Liver (tissue), 9 donors: ENCODE data around the gene BICDL1. TPM values are rescaled to one million over a fixed set of nuclear protein-coding genes. Genes with fewer than 3 reads are reported as not detected.

Source experiments
- DNase-seq: peaks from one replicate; pipeline ENCODE4 v3.0.0-alpha.2; 2017; ENCODE audit warnings: low spot score
- H3K27ac ChIP-seq, 2 donors: one replicate each; pipeline ENCODE4 v1.7.0; 2013; ENCODE audit warnings: inconsistent platforms in 2 of 2, low read length in 2 of 2, control low read depth in 1 of 2, low read depth in 1 of 2, mild to moderate bottlenecking in 1 of 2
- H3K27me3 ChIP-seq, 4 donors: one replicate each; pipeline versions ENCODE4 v1.6.1 to v1.7.0; 2013; ENCODE audit warnings: low read length in 3 of 4, inconsistent platforms in 1 of 4, mild to moderate bottlenecking in 1 of 4, moderate library complexity in 1 of 4; ENCODE audit not compliant: control insufficient read depth in 4 of 4, insufficient read depth in 4 of 4
- H3K36me3 ChIP-seq, 4 donors: one replicate each; pipeline versions ENCODE4 v1.6.1 to v1.7.0; 2013; ENCODE audit warnings: low read length in 3 of 4, mild to moderate bottlenecking in 3 of 4, low read depth in 1 of 4, moderate library complexity in 1 of 4; ENCODE audit not compliant: control insufficient read depth in 4 of 4, insufficient read depth in 3 of 4
- H3K4me1 ChIP-seq, 4 donors: one replicate each; pipeline versions ENCODE4 v1.6.1 to v1.7.0; 2013; ENCODE audit warnings: low read length in 3 of 4, mild to moderate bottlenecking in 3 of 4, moderate library complexity in 1 of 4; ENCODE audit not compliant: control insufficient read depth in 4 of 4, insufficient read depth in 4 of 4
- H3K4me3 ChIP-seq, 3 donors: one replicate each; pipeline versions ENCODE4 v1.6.1 to v1.7.0; 2013; ENCODE audit warnings: low read length in 3 of 3, control low read depth in 1 of 3, low read depth in 1 of 3, mild to moderate bottlenecking in 1 of 3
- H3K9ac ChIP-seq, 2 donors: one replicate each; pipeline ENCODE4 v1.7.0; 2013; ENCODE audit warnings: low read length in 2 of 2, mild to moderate bottlenecking in 2 of 2, moderate library complexity in 2 of 2, control low read depth in 1 of 2, low read depth in 1 of 2
- H3K9me3 ChIP-seq, 4 donors: one replicate each; pipeline versions ENCODE4 v1.6.1 to v1.7.0; 2013; ENCODE audit warnings: low read length in 3 of 4; ENCODE audit not compliant: control insufficient read depth in 4 of 4
- EGR1 ChIP-seq, 2 donors: IDR thresholded peaks; 2 replicates each; pipeline ENCODE4 v1.6.1; 2016 to 2018; ENCODE audit warnings: antibody characterized with exemption in 2 of 2, low read depth in 2 of 2
- FOXA2 ChIP-seq: IDR thresholded peaks from 2 replicates; pipeline ENCODE4 v1.6.1; 2016; ENCODE audit warnings: antibody characterized with exemption
- GABPA ChIP-seq, 2 donors: IDR thresholded peaks in 1 of 2; conservative IDR thresholded peaks in 1 of 2; 2 replicates each; pipeline ENCODE4 v1.6.1; 2016; ENCODE audit warnings: antibody characterized with exemption in 2 of 2, mild to moderate bottlenecking in 1 of 2, moderate library complexity in 1 of 2
- HNF4A ChIP-seq, 2 donors: conservative IDR thresholded peaks; 2 replicates each; pipeline ENCODE4 v1.6.1; 2016; ENCODE audit warnings: antibody characterized with exemption in 2 of 2, mild to moderate bottlenecking in 2 of 2
- HNF4G ChIP-seq: IDR thresholded peaks from 2 replicates; pipeline ENCODE4 v1.6.1; 2016; ENCODE audit warnings: antibody characterized with exemption
- JUND ChIP-seq, 2 donors: IDR thresholded peaks; 2 replicates each; pipeline ENCODE4 v1.6.1; 2016; ENCODE audit warnings: antibody characterized with exemption in 2 of 2
- MAX ChIP-seq: IDR thresholded peaks from 2 replicates; pipeline ENCODE4 v1.6.1; 2016; ENCODE audit warnings: antibody characterized with exemption
- RAD21 ChIP-seq, 2 donors: IDR thresholded peaks; 2 replicates each; pipeline ENCODE4 v1.6.1; 2016; ENCODE audit warnings: antibody characterized with exemption in 2 of 2, mild to moderate bottlenecking in 2 of 2
- REST ChIP-seq: IDR thresholded peaks from 2 replicates; pipeline ENCODE4 v1.6.1; 2016; ENCODE audit warnings: antibody characterized with exemption, mild to moderate bottlenecking
- RXRA ChIP-seq, 2 donors: IDR thresholded peaks; 2 replicates each; pipeline ENCODE4 v1.6.1; 2017 to 2018; ENCODE audit warnings: antibody characterized with exemption in 2 of 2, mild to moderate bottlenecking in 1 of 2
- SP1 ChIP-seq: IDR thresholded peaks from 2 replicates; pipeline ENCODE4 v1.6.1; 2018; ENCODE audit warnings: antibody characterized with exemption, mild to moderate bottlenecking
- YY1 ChIP-seq: IDR thresholded peaks from 2 replicates; pipeline ENCODE4 v1.6.1; 2016; ENCODE audit warnings: antibody characterized with exemption, mild to moderate bottlenecking
- WGBS: extraction: QIAGEN DNeasy Blood & Tissue Kit; methylation state at CpG from one replicate; pipeline ENCODE4 v1.1.7; 2013; 5-methylcytosine and 5-hydroxymethylcytosine counted together
- polyA plus RNA-seq, 2 donors: library from polyadenylated mRNA; stranded (reverse) in 1 of 2; unstranded in 1 of 2; fragments of 200-250 nt in 1 of 2; fragments of >200 nt in 1 of 2; fragmentation: Nextera tagmentation in 1 of 2; extraction: Ambion mirVana in 1 of 2; gene quantifications; one replicate each; pipeline versions ENCODE4 v1.2.1 to v1.2.3, GENCODE V29; 2013 to 2015
- total RNA-seq, 2 donors: library from RNA; depleted of rRNA; stranded (reverse); fragments of >200 nt; gene quantifications; one replicate each; pipeline ENCODE4 v1.2.3, GENCODE V29; 2014
- TF ChIP-seq, protein P1 (sequence below): IDR thresholded peaks from 2 replicates; pipeline ENCODE4 v1.6.1; 2016; ENCODE audit warnings: antibody characterized with exemption
- TF ChIP-seq, protein P2 (sequence below): fragments of 150-350 bp; IDR thresholded peaks from 2 replicates; pipeline ENCODE4 v1.5.1; 2017; ENCODE audit warnings: improper control_type of control experiment, low read depth, low read length; ENCODE audit not compliant: missing input control
- TF ChIP-seq, protein P3 (sequence below): IDR thresholded peaks from 2 replicates; pipeline ENCODE4 v1.6.1; 2016; ENCODE audit warnings: antibody characterized with exemption
- donor health status: healthy.
- donor health status: healthy.
- donor health status: healthy.
- donor health status: healthy.
- donor health status: healthy.

Gene BICDL1
- total and polyA plus RNA-seq, 4 donors = 0.65 to 3.8 (median 2.3) TPM

DNA sequence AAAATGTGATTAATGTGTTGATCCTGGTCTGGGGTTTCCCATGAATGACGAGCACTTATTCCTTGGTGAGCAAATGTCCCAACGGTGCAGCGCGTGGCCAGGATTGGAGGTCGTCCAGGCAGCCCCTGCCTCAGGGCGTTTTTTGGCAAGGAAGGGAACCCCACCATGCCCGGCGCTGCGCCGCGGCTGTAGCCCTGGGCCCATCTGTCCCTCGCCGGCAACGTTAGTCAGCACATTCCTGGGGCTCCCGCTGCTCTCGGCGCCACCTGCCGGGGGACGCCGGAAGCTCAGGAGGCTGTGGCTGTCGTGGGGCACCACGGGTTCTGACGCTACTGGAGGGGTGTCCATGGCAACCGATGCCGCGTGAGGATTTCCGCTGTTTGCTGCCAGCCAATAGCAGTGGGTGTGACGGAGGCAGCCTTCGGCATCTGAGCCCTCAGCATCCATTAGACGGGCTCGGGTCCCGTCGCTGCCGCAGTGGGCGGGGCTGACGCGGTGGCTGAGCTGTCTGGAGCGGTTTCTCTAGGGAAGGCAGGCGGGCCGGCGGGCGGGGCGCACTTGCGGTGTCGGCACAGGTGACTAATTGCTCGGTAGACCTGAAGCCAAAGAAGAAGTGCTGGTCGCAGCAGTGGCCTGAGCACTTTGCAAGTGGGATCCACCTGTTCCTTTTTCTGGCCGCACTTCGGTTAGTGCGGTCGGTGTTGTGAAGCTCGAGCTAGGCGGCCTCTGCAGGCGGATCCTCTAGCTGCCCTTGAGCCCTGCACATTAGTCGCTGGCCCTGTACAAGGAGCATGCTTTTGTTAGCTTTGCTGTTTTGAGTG lies 98.0 kb downstream of the BICDL1 start:
- DNase-seq = peak; percentile 96
- peaks cover 0 to 13% (median 9%) of the 10 kb centered on the region in 4 donors for H3K4me1 ChIP-seq
- H3K27me3 ChIP-seq = no peaks in the 10 kb centered on the region
- H3K36me3 ChIP-seq = no peaks in the 10 kb centered on the region
- H3K4me3 ChIP-seq = peak overlapping the region in 2 of 3 donors; percentile 35 to 58
- under 1% methylated on average over 55 of the region's 55 CpGs for WGBS
- H3K9me3 ChIP-seq = no peaks in the 10 kb centered on the region
- H3K9ac ChIP-seq = peak overlapping the region; percentile 12 to 67
- TF ChIP-seq RAD21 (IDR thresholded peaks at IDR 0.05) (peak; percentile 93 to 94), SP1 (peak; percentile 98), FOXA2 (peak; percentile 29), GABPA (IDR thresholded peaks at IDR 0.05 in 1 of 2, conservative IDR thresholded peaks at IDR 0.05 in 1 of 2) (peak in 1 of 2 donors; percentile 75), REST (peak; percentile 93), HNF4A (conservative IDR thresholded peaks at IDR 0.05) (peak; percentile 17 to 68), HNF4G (peak; percentile 38), EGR1 (IDR thresholded peaks at IDR 0.05; ENCODE audit: low read depth in 2 of 2) (peak in 1 of 2 donors; percentile 53), YY1 (peak; percentile 94), JUND (IDR thresholded peaks at IDR 0.05) (peak; percentile 40 to 52), RXRA (IDR thresholded peaks at IDR 0.05) (peak; percentile 25 to 57), MAX (no peak)
- TF ChIP-seq, protein P1, sequence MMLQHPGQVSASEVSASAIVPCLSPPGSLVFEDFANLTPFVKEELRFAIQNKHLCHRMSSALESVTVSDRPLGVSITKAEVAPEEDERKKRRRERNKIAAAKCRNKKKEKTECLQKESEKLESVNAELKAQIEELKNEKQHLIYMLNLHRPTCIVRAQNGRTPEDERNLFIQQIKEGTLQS = no peak
- TF ChIP-seq, protein P2, sequence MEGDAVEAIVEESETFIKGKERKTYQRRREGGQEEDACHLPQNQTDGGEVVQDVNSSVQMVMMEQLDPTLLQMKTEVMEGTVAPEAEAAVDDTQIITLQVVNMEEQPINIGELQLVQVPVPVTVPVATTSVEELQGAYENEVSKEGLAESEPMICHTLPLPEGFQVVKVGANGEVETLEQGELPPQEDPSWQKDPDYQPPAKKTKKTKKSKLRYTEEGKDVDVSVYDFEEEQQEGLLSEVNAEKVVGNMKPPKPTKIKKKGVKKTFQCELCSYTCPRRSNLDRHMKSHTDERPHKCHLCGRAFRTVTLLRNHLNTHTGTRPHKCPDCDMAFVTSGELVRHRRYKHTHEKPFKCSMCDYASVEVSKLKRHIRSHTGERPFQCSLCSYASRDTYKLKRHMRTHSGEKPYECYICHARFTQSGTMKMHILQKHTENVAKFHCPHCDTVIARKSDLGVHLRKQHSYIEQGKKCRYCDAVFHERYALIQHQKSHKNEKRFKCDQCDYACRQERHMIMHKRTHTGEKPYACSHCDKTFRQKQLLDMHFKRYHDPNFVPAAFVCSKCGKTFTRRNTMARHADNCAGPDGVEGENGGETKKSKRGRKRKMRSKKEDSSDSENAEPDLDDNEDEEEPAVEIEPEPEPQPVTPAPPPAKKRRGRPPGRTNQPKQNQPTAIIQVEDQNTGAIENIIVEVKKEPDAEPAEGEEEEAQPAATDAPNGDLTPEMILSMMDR = peak; percentile 99
- TF ChIP-seq, protein P3, sequence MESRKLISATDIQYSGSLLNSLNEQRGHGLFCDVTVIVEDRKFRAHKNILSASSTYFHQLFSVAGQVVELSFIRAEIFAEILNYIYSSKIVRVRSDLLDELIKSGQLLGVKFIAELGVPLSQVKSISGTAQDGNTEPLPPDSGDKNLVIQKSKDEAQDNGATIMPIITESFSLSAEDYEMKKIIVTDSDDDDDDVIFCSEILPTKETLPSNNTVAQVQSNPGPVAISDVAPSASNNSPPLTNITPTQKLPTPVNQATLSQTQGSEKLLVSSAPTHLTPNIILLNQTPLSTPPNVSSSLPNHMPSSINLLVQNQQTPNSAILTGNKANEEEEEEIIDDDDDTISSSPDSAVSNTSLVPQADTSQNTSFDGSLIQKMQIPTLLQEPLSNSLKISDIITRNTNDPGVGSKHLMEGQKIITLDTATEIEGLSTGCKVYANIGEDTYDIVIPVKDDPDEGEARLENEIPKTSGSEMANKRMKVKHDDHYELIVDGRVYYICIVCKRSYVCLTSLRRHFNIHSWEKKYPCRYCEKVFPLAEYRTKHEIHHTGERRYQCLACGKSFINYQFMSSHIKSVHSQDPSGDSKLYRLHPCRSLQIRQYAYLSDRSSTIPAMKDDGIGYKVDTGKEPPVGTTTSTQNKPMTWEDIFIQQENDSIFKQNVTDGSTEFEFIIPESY = no peak
- peak overlapping the region; percentile 29 to 72 for H3K27ac ChIP-seq
